Neutrophil (primary cell): ENCODE data around the gene ULBP1.
"Not testable (repeated sequence)": the region's sequence is repeated elsewhere in the genome, so short reads cannot be mapped to it uniquely, and the experiment has no call there.

Experiments
- H3K27ac ChIP-seq: fragments of 200-600 bp; sonication (generic); 2 replicates; pipeline ENCODE4 v1.5.1; 2016; ENCODE audit warnings: mild to moderate bottlenecking, moderate library complexity
- H3K27me3 ChIP-seq: fragments of 200-600 bp; sonication (generic); 2 replicates; pipeline ENCODE4 v1.6.0; 2016; ENCODE audit warnings: mild to moderate bottlenecking
- H3K36me3 ChIP-seq: fragments of 200-600 bp; sonication (generic); 2 replicates; pipeline ENCODE4 v1.5.1; 2017
- H3K4me1 ChIP-seq, 2 experiments: fragments of 200-600 bp in 1 of 2; sonication (generic) in 1 of 2; 1 replicate in 1 of 2; 2 replicates in 1 of 2; pipeline versions ENCODE4 v1.5.1 to v1.6.1; 2013 to 2016; ENCODE audit warnings: low read depth in 1 of 2, low read length in 1 of 2, mild to moderate bottlenecking in 1 of 2, moderate library complexity in 1 of 2; ENCODE audit not compliant: control insufficient read depth in 1 of 2, insufficient read depth in 1 of 2
- H3K4me3 ChIP-seq, 2 experiments: fragments of 200-600 bp in 1 of 2; sonication (generic) in 1 of 2; 1 replicate in 1 of 2; 2 replicates in 1 of 2; pipeline ENCODE4 v1.5.1; 2013 to 2016; ENCODE audit warnings: low read depth in 1 of 2, low read length in 1 of 2, mild to moderate bottlenecking in 1 of 2, moderate library complexity in 1 of 2
- H3K9me3 ChIP-seq: fragments of 200-600 bp; sonication (generic); 2 replicates; pipeline ENCODE4 v1.5.1; 2016
- CTCF ChIP-seq: fragments of 200-600 bp; sonication (generic); IDR thresholded peaks from 2 replicates; pipeline ENCODE4 v1.5.1; 2016; ENCODE audit warnings: antibody characterized with exemption

The ULBP1 gene

GRCh38 chr6:149995971-149996370 lies 32.2 kb downstream of the ULBP1 start:
- Histone ChIP-seq H3K4me3 (no peak overlapping the region), H3K4me1 (no peaks in the 10 kb centered on the region), H3K9me3 (no peaks in the 10 kb centered on the region), H3K36me3 (no peaks in the 10 kb centered on the region), H3K27ac (no peak overlapping the region), H3K27me3 (peaks cover 98% of the 10 kb centered on the region)
- no peak for TF ChIP-seq CTCF

GRCh38 chr6:149999636-150000035 lies 35.9 kb downstream of the ULBP1 start:
- H3K36me3 ChIP-seq, result no peaks in the 10 kb centered on the region
- H3K4me1 ChIP-seq, result peaks cover 4% of the 10 kb centered on the region in 2 experiments
- no peak overlapping the region for H3K27ac ChIP-seq
- no peak overlapping the region for H3K4me3 ChIP-seq
- TF ChIP-seq CTCF, result no peak
- H3K27me3 ChIP-seq, result peaks cover 98% of the 10 kb centered on the region
- H3K9me3 ChIP-seq, result no peaks in the 10 kb centered on the region

- Histone ChIP-seq H3K4me1 (peaks cover 4 to 10% of the 10 kb centered on the region in 2 experiments), H3K27me3 (peaks cover 98% of the 10 kb centered on the region), H3K36me3 (no peaks in the 10 kb centered on the region), H3K9me3 (no peaks in the 10 kb centered on the region), H3K27ac (no peak overlapping the region), H3K4me3 (no peak overlapping the region)
- no peak for TF ChIP-seq CTCF
These were observed 37.7 kb downstream of the ULBP1 start for GRCh38 chr6:150001295-150002008.

GRCh38 chr6:150002710-150003109 lies 39.0 kb downstream of the ULBP1 start:
- Histone ChIP-seq H3K36me3 (no peaks in the 10 kb centered on the region), H3K9me3 (no peaks in the 10 kb centered on the region), H3K27ac (no peak overlapping the region), H3K27me3 (peaks cover 98% of the 10 kb centered on the region), H3K4me3 (no peak overlapping the region), H3K4me1 (peaks cover 4 to 10% of the 10 kb centered on the region in 2 experiments)
- TF ChIP-seq CTCF, result no peak

- not testable (repeated sequence) for H3K4me3 ChIP-seq, H3K27ac ChIP-seq, H3K9me3 ChIP-seq, H3K36me3 ChIP-seq
- H3K27me3 ChIP-seq, result peaks cover 99% of the 10 kb centered on the region
- H3K4me1 ChIP-seq, result peaks cover 4 to 10% of the 10 kb centered on the region in 2 experiments
These were observed 39.9 kb downstream of the ULBP1 start for GRCh38 chr6:150003599-150003998.

- Histone ChIP-seq H3K27ac (no peak overlapping the region), H3K9me3 (no peaks in the 10 kb centered on the region), H3K36me3 (no peaks in the 10 kb centered on the region), H3K4me3 (peak overlapping the region; percentile 56 to 61), H3K4me1 (peaks cover 4 to 10% of the 10 kb centered on the region in 2 experiments), H3K27me3 (peaks cover 100% of the 10 kb centered on the region)
- no peak for TF ChIP-seq CTCF
These were observed 40.5 kb downstream of the ULBP1 start for GRCh38 chr6:150004101-150004782.
